H1 (cell line): Measurements from ENCODE around the gene ABHD2. TPM values are rescaled to one million over a fixed set of nuclear protein-coding genes. Genes with fewer than 3 reads are reported as not detected.

Source experiments
- CTCF ChIA-PET: fragments of 300-600 bp; sonication (Branson Sonifier 250); formaldehyde crosslinking; loops from one replicate; lab custom pipeline; 2021; ENCODE audit not compliant: partially characterized antibody; lab: Charles Lee
- POLR2A ChIA-PET: fragments of 300-600 bp; sonication (Branson Sonifier 250); formaldehyde crosslinking; loops from one replicate; lab custom pipeline; 2021; ENCODE audit warnings: inconsistent platforms; ENCODE audit not compliant: partially characterized antibody; lab: Charles Lee
- DNase-seq, 2 experiments: peaks; one replicate each; pipeline versions ENCODE4 v3.0.0 to v3.0.0-alpha.2; 2010 to 2022; ENCODE audit warnings: low spot score in 2 of 2, low read depth in 1 of 2, mixed read lengths in 1 of 2
- FAIRE-seq: peaks from 2 replicates; lab custom pipeline; 2011; peaks lifted over from hg19 to GRCh38; lab: Jason Lieb, UNC
- H2AFZ ChIP-seq: 2 replicates; pipeline ENCODE4 v1.8.1; 2012; ENCODE audit warnings: low read length, inconsistent platforms
- H2AK5ac ChIP-seq: 2 replicates; pipeline ENCODE4 v1.6.1; 2013; ENCODE audit warnings: low read depth, low read length
- H2BK120ac ChIP-seq: replicated peaks from 2 replicates; pipeline ENCODE3; 2013; ENCODE audit warnings: low read depth, low read length, inconsistent platforms
- H2BK12ac ChIP-seq: 2 replicates; pipeline ENCODE4 v1.6.1; 2013; ENCODE audit warnings: low read depth, low read length
- H2BK15ac ChIP-seq: 2 replicates; pipeline ENCODE4 v1.6.1; 2013; ENCODE audit warnings: low read length
- H2BK20ac ChIP-seq: 2 replicates; pipeline ENCODE4 v1.6.1; 2013; ENCODE audit warnings: low read length
- H2BK5ac ChIP-seq: 2 replicates; pipeline ENCODE4 v1.6.1; 2013; ENCODE audit warnings: low read depth, low read length
- H3K14ac ChIP-seq: 2 replicates; pipeline ENCODE4 v1.6.1; 2013; ENCODE audit warnings: inconsistent platforms; ENCODE audit not compliant: insufficient read length
- H3K18ac ChIP-seq: 2 replicates; pipeline ENCODE4 v1.6.1; 2013; ENCODE audit warnings: low read length; ENCODE audit errors: extremely low read depth
- H3K23ac ChIP-seq: 2 replicates; pipeline ENCODE4 v1.6.1; 2013; ENCODE audit warnings: inconsistent platforms; ENCODE audit not compliant: insufficient read length
- H3K23me2 ChIP-seq: 2 replicates; pipeline ENCODE4 v1.6.1; 2013; ENCODE audit warnings: low read depth, low read length
- H3K27ac ChIP-seq: 2 replicates; pipeline ENCODE4 v1.6.1; 2011; ENCODE audit warnings: low read depth, low read length, inconsistent platforms
- H3K27me3 ChIP-seq, 4 experiments: replicated peaks in 1 of 4; 1 replicate in 1 of 4; 2 replicates in 3 of 4; pipeline versions ENCODE4 v1.6.1 to v1.8.1; 2011 to 2013; ENCODE audit warnings: low read length in 3 of 4, mild to moderate bottlenecking in 3 of 4, inconsistent platforms in 2 of 4, mixed read lengths in 2 of 4, moderate library complexity in 1 of 4; ENCODE audit not compliant: control insufficient read depth in 3 of 4, insufficient read depth in 3 of 4; ENCODE audit errors: extremely low read depth in 1 of 4
- H3K36me3 ChIP-seq, 4 experiments: 2 replicates each; pipeline versions ENCODE4 v1.6.1 to v1.8.1; 2011 to 2013; ENCODE audit warnings: mild to moderate bottlenecking in 4 of 4, low read length in 3 of 4, moderate library complexity in 2 of 4, control low read depth in 1 of 4, inconsistent platforms in 1 of 4; ENCODE audit not compliant: insufficient read depth in 4 of 4, control insufficient read depth in 2 of 4
- H3K4ac ChIP-seq: replicated peaks from 2 replicates; pipeline ENCODE3; 2013; ENCODE audit warnings: low read length, low read depth, mixed read lengths, inconsistent platforms; ENCODE audit not compliant: insufficient read length
- H3K4me1 ChIP-seq, 4 experiments: replicated peaks in 1 of 4; 1 replicate in 1 of 4; 2 replicates in 3 of 4; pipeline versions ENCODE4 v1.6.1 to v1.8.1; 2011 to 2013; ENCODE audit warnings: low read length in 3 of 4, inconsistent platforms in 2 of 4, mixed read lengths in 1 of 4; ENCODE audit not compliant: insufficient read depth in 4 of 4, control insufficient read depth in 3 of 4
- H3K4me2 ChIP-seq, 2 experiments: 2 replicates each; pipeline versions ENCODE4 v1.6.1 to v1.8.1; 2011 to 2013; ENCODE audit warnings: low read depth in 2 of 2, low read length in 2 of 2, control low read depth in 1 of 2, inconsistent platforms in 1 of 2, mild to moderate bottlenecking in 1 of 2; ENCODE audit not compliant: insufficient read depth in 1 of 2
- H3K4me3 ChIP-seq, 4 experiments: fragments of 200-600, 300-600 bp in 1 of 4; sonication (generic), shearing (Covaris generic), sonication (Bioruptor Twin) in 1 of 4; 2 replicates each; pipeline versions ENCODE4 v1.5.1 to v1.8.1; 2011 to 2016; ENCODE audit warnings: low read length in 4 of 4, low read depth in 3 of 4, control low read depth in 2 of 4, inconsistent platforms in 2 of 4, mild to moderate bottlenecking in 2 of 4, mixed read lengths in 1 of 4, moderate library complexity in 1 of 4; ENCODE audit not compliant: insufficient read depth in 2 of 4; ENCODE audit errors: extremely low read depth in 1 of 4
- H3K56ac ChIP-seq: replicated peaks from 2 replicates; pipeline ENCODE3; 2013; ENCODE audit warnings: low read depth, mild to moderate bottlenecking, mixed read lengths, low read length, inconsistent platforms; ENCODE audit not compliant: insufficient read length
- H3K79me1 ChIP-seq: 2 replicates; pipeline ENCODE4 v1.6.1; 2013; ENCODE audit warnings: low read depth, low read length, control low read depth
- H3K79me2 ChIP-seq, 2 experiments: 2 replicates each; pipeline versions ENCODE4 v1.6.1 to v1.8.1; 2012 to 2013; ENCODE audit warnings: low read length in 2 of 2, mild to moderate bottlenecking in 2 of 2, inconsistent platforms in 1 of 2; ENCODE audit not compliant: insufficient read depth in 2 of 2, control insufficient read depth in 1 of 2
- H3K9ac ChIP-seq, 4 experiments: replicated peaks in 1 of 4; 1 replicate in 1 of 4; 2 replicates in 3 of 4; pipeline versions ENCODE4 v1.6.1 to v1.8.1; 2011 to 2013; ENCODE audit warnings: low read depth in 3 of 4, low read length in 3 of 4, control low read depth in 2 of 4, mild to moderate bottlenecking in 2 of 4, moderate library complexity in 2 of 4, inconsistent platforms in 1 of 4; ENCODE audit errors: extremely low read depth in 1 of 4
- H3K9me3 ChIP-seq, 2 experiments: 2 replicates each; pipeline versions ENCODE4 v1.6.1 to v1.8.1; 2012 to 2013; ENCODE audit warnings: mild to moderate bottlenecking in 2 of 2, moderate library complexity in 2 of 2, control low read depth in 1 of 2, inconsistent platforms in 1 of 2, low read depth in 1 of 2, low read length in 1 of 2, mixed read lengths in 1 of 2; ENCODE audit not compliant: insufficient read depth in 2 of 2
- H4K20me1 ChIP-seq, 2 experiments: replicated peaks in 1 of 2; 2 replicates each; pipeline versions ENCODE3 to v1.8.1; 2011 to 2013; ENCODE audit warnings: inconsistent platforms in 2 of 2, low read length in 2 of 2, mild to moderate bottlenecking in 1 of 2; ENCODE audit not compliant: insufficient read depth in 2 of 2, control insufficient read depth in 1 of 2
- H4K5ac ChIP-seq: 2 replicates; pipeline ENCODE4 v1.6.1; 2013; ENCODE audit warnings: low read length, low read depth, mixed read lengths, inconsistent platforms; ENCODE audit not compliant: insufficient read length
- H4K8ac ChIP-seq: 2 replicates; pipeline ENCODE4 v1.8.0; 2013; ENCODE audit warnings: mild to moderate bottlenecking, moderate library complexity, low read length, inconsistent platforms; ENCODE audit not compliant: insufficient read depth; ENCODE audit errors: extremely low read depth
- H4K91ac ChIP-seq: replicated peaks from 2 replicates; pipeline ENCODE3; 2013; ENCODE audit warnings: low read length, mixed read lengths, inconsistent platforms; ENCODE audit not compliant: insufficient read length
- JUN ChIP-seq: IDR thresholded peaks from 2 replicates; pipeline ENCODE4 v1.6.1; 2011; ENCODE audit warnings: low read depth, mild to moderate bottlenecking, improper control_type of control experiment, low read length
- PHF8 ChIP-seq: fragments of 200-600 bp; sonication (generic); conservative IDR thresholded peaks from 2 replicates; pipeline ENCODE4 v1.7.1; 2012; ENCODE audit warnings: low read depth, mild to moderate bottlenecking, inconsistent platforms, low read length, moderate library complexity
- RBBP5 ChIP-seq: IDR thresholded peaks from 2 replicates; pipeline ENCODE4 v1.7.1; 2012; ENCODE audit warnings: low read depth, mild to moderate bottlenecking, inconsistent platforms, low read length, moderate library complexity, borderline replicate concordance
- SUZ12 ChIP-seq: fragments of 200-600 bp; sonication (generic); IDR thresholded peaks from 2 replicates; pipeline ENCODE4 v1.6.1; 2012; ENCODE audit warnings: mild to moderate bottlenecking, inconsistent platforms, low read length, moderate library complexity, mixed read lengths
- ZNF274 ChIP-seq: IDR thresholded peaks from 2 replicates; pipeline ENCODE4 v1.7.0; 2012; ENCODE audit warnings: low read length, borderline replicate concordance; ENCODE audit errors: extremely low read depth
- WGBS, 2 experiments: shearing (Covaris generic) in 1 of 2; methylation state at CpG; one replicate each; pipeline versions ENCODE4 v1.1.6 to v1.1.7; 2013 to 2015; ENCODE audit warnings: low lambda C conversion rate in 2 of 2, mixed read lengths in 2 of 2, inconsistent platforms in 1 of 2, low coverage in 1 of 2, missing lambda C conversion rate in 1 of 2; ENCODE audit not compliant: insufficient replicate concordance in 2 of 2, insufficient coverage in 1 of 2, insufficient read length in 1 of 2; ENCODE audit errors: extremely low coverage in 1 of 2, missing lambda C conversion rate in 1 of 2; 5-methylcytosine and 5-hydroxymethylcytosine counted together
- polyA plus RNA-seq, 7 experiments: library from polyadenylated mRNA; depleted of rRNA in 3 of 7; stranded (reverse) in 5 of 7; unstranded in 2 of 7; fragments of >200 nt in 5 of 7; fragments of 200-250 nt in 2 of 7; gene quantifications; 1 replicate in 5 of 7; 2 replicates in 1 of 7; 4 replicates in 1 of 7; pipeline versions ENCODE4 v1.2.1 to v1.2.3, GENCODE V29; 2011 to 2013; ENCODE audit warnings: missing spikeins in 2 of 7, mixed read lengths in 2 of 7
- total RNA-seq: library from RNA; stranded (reverse); fragmentation: NEBNext Ultra II Directional; extraction: Animal tissue kit (Norgen Biotek cat#: 25700); gene quantifications from 2 replicates; pipeline ENCODE4 v1.2.1, GENCODE V29; 2021
- TF ChIP-seq, protein P1 (sequence below): IDR thresholded peaks from 2 replicates; pipeline ENCODE4 v1.6.1; 2012; ENCODE audit warnings: inconsistent platforms

The ABHD2 gene
- total and polyA plus RNA-seq, 2 of the 8 experiments (the other 6 are each of a cell fraction or from before 2014, with no cell fraction given): 9.1 to 23.7 TPM

DNA sequence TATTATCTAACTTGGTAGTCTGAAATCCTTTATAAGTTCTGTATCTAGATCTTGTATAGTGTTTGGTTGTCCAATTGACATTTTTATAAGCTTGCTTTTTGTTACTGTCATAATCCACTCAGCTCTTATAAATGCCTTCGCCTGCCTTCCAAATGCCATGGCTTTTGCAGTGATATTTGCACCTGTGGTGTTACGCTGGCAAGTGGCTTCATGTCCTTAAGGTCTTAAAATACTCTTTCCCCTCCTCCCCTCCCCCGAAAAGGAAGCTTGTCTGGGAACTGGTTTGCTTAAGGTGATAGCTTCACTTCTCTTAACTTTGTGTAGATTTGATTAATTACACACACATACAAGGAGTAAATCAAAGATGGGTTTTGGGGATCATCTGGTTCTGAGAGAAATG is 62.0 kb downstream of the ABHD2 start:
- Histone ChIP-seq H3K14ac (no peak overlapping the region), H3K4me3 (no peak overlapping the region), H3K9me3 (no peaks in the 10 kb centered on the region), H3K9ac (no peak overlapping the region), H2BK15ac (no peak overlapping the region), H3K23ac (no peak overlapping the region), H2BK120ac (no peak overlapping the region), H3K23me2 (no peaks in the 10 kb centered on the region), H2BK20ac (no peak overlapping the region), H3K27ac (no peak overlapping the region), H3K56ac (no peak overlapping the region), H3K18ac (no peak overlapping the region), H3K27me3 (no peaks in the 10 kb centered on the region), H4K8ac (no peak overlapping the region), H4K20me1 (no peaks in the 10 kb centered on the region), H3K4me1 (no peaks in the 10 kb centered on the region), H3K4me2 (no peak overlapping the region), H3K79me1 (no peaks in the 10 kb centered on the region), H2BK12ac (no peak overlapping the region), H4K91ac (no peak overlapping the region), H3K4ac (no peak overlapping the region), H2BK5ac (no peak overlapping the region), H4K5ac (no peak overlapping the region), H2AK5ac (no peak overlapping the region), H3K79me2 (no peaks in the 10 kb centered on the region), H3K36me3 (peaks cover 0 to under 1% (median 0%) of the 10 kb centered on the region in 4 experiments; a peak in 1 of 8 replicates), H2AFZ (no peak overlapping the region)
- CTCF ChIA-PET: interaction anchor here (1.0 to 6.2 kb wide), 12 partner anchors 10 to 535 kb away, joined by 3 to 50 read pairs (median 5); no protein-coding TSS in a partner anchor
- DNase-seq (no peak), FAIRE-seq (no peak)
- POLR2A ChIA-PET: interaction anchor here (1.0 to 1.2 kb wide), 2 partner anchors 8 to 164 kb away, joined by 3 to 4 read pairs; no protein-coding TSS in a partner anchor
- WGBS, 2 experiments: 88% methylated on average over 3 of the region's 3 CpGs; no CpG with 5 or more reads in 1 of the 2 experiments
- no peak for TF ChIP-seq ZNF274
- no peak for TF ChIP-seq JUN
- TF ChIP-seq SUZ12: no peak
- no peak for TF ChIP-seq PHF8
- TF ChIP-seq, protein P1, sequence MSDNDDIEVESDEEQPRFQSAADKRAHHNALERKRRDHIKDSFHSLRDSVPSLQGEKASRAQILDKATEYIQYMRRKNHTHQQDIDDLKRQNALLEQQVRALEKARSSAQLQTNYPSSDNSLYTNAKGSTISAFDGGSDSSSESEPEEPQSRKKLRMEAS: no peak
- TF ChIP-seq RBBP5: no peak
